Lung (tissue), 4 donors: ENCODE results near the gene GCNT1. TPM values are rescaled to one million over a fixed set of nuclear protein-coding genes. Genes with fewer than 3 reads are reported as not detected.

Source experiments
- polyA plus RNA-seq, 2 donors: library from polyadenylated mRNA; stranded (reverse); fragments of 200-250 nt; gene quantifications; one replicate each; pipeline ENCODE4 v1.2.1, GENCODE V29; 2013
- total RNA-seq, 2 donors: library from RNA; depleted of rRNA in 1 of 2; stranded (reverse); fragments of >200 nt in 1 of 2; gene quantifications; one replicate each; pipeline ENCODE4 v1.2.1, GENCODE V29; 2014 to 2021
- donor health status: Bipolar disorder and iron deficiency.
- donor health status: healthy.
- donor health status: DM: yes; HTN: yes; CAD: no.

Gene GCNT1
- total and polyA plus RNA-seq, 4 donors, result 1.5 to 14.7 (median 7.5) TPM

Other genes with a start within 250 kb of the GCNT1 start
- gene RFK, start 64.8 kb upstream of the GCNT1 start, total RNA-seq, result 10 to 100 TPM; 15.0 to 17.4 TPM
- 10 to 100 TPM in 1 of 2 donors, 1 to 10 TPM in 1; 9.3 to 16.0 TPM for gene RFK, start 64.8 kb upstream of the GCNT1 start, polyA plus RNA-seq